GM20431 (cell line): ENCODE measurements around the gene GALNT17.

Experiments used
- in situ Hi-C: fragments of 300-500 bp; cut with MseI, MboI; formaldehyde crosslinking; loops from one replicate; pipeline ENCODE4 v1.15.0; 2020; ENCODE audit warnings: low sequenced_read_pairs; ENCODE audit not compliant: unreplicated experiment

Gene GALNT17

GRCh38 chr7:71271203-71271602 lies 139.3 kb downstream of the GALNT17 start:
- in situ Hi-C loops = no loop called here

GRCh38 chr7:71272509-71273490 lies 140.9 kb downstream of the GALNT17 start:
- in situ Hi-C loops = no loop called here

- in situ Hi-C loops = no loop called here
Observed at GRCh38 chr7:71278257-71278656, 146.3 kb downstream of the GALNT17 start.

- in situ Hi-C loops = no loop called here
Observed at GRCh38 chr7:71281261-71281660, 149.3 kb downstream of the GALNT17 start.

GRCh38 chr7:71283802-71284201 lies 151.9 kb downstream of the GALNT17 start:
- in situ Hi-C loops = no loop called here

- in situ Hi-C loops = no loop called here
Observed at GRCh38 chr7:71285571-71286145, 153.7 kb downstream of the GALNT17 start.

- in situ Hi-C loops = no loop called here
Observed at GRCh38 chr7:71286336-71286735, 154.4 kb downstream of the GALNT17 start.

- in situ Hi-C loops = no loop called here
Observed at GRCh38 chr7:71286924-71287323, 155.0 kb downstream of the GALNT17 start.

GRCh38 chr7:71290452-71290851 lies 158.5 kb downstream of the GALNT17 start:
- in situ Hi-C loops = no loop called here

- in situ Hi-C loops = no loop called here
Observed at GRCh38 chr7:71298378-71298777, 166.4 kb downstream of the GALNT17 start.

GRCh38 chr7:71300086-71300485 lies 168.1 kb downstream of the GALNT17 start:
- in situ Hi-C loops = no loop called here

GRCh38 chr7:71300603-71301002 lies 168.7 kb downstream of the GALNT17 start:
- in situ Hi-C loops = no loop called here

GRCh38 chr7:71301167-71301566 lies 169.2 kb downstream of the GALNT17 start:
- in situ Hi-C loops = no loop called here

GRCh38 chr7:71303566-71303965 lies 171.6 kb downstream of the GALNT17 start:
- in situ Hi-C loops = no loop called here

- in situ Hi-C loops = no loop called here
Observed at GRCh38 chr7:71308096-71308495, 176.2 kb downstream of the GALNT17 start.

- in situ Hi-C loops = no loop called here
Observed at GRCh38 chr7:71311576-71311975, 179.6 kb downstream of the GALNT17 start.

- in situ Hi-C loops = no loop called here
Observed at GRCh38 chr7:71312755-71313490, 181.0 kb downstream of the GALNT17 start.

GRCh38 chr7:71313553-71313952 lies 181.6 kb downstream of the GALNT17 start:
- in situ Hi-C loops = no loop called here

GRCh38 chr7:71320916-71321315 lies 189.0 kb downstream of the GALNT17 start:
- in situ Hi-C loops = no loop called here

GRCh38 chr7:71322201-71322600 lies 190.3 kb downstream of the GALNT17 start:
- in situ Hi-C loops = no loop called here

- in situ Hi-C loops = no loop called here
Observed at GRCh38 chr7:71323726-71324125, 191.8 kb downstream of the GALNT17 start.
